AG10803 (cell line): ENCODE measurements around the gene ENOSF1.

Experiments used
- DNase-seq: peaks from one replicate; pipeline ENCODE4 v3.0.0; 2010; ENCODE audit warnings: low read depth
- H3K4me3 ChIP-seq: 2 replicates; pipeline ENCODE4 v1.5.1; 2011; ENCODE audit warnings: mild to moderate bottlenecking, low read length, control low read depth
- TF ChIP-seq, protein P1 (sequence below): conservative IDR thresholded peaks from 2 replicates; pipeline ENCODE4 v1.5.1; 2011; ENCODE audit warnings: mild to moderate bottlenecking, low read length, control low read depth, inconsistent platforms

Gene ENOSF1

DNA sequence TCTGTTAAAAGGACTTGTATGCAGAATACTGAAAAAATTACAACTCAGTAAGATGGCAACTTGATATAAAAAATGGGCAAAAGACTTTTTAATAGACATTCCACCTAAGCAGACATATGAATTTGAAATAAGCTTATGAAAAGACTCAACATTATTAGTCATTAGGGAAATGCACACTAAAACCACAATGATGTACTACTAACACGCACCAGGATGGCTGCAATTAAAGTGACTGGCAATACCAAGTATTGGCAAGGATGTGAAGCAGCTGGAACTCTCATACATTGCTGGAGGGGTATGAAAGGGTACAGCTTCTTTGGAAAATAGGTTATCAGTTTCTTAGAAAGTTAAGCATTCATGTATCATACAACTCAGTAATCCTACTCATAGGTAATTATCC is 3.2 kb upstream of the ENOSF1 start:
- no peak overlapping the region for H3K4me3 ChIP-seq
- TF ChIP-seq, protein P1, sequence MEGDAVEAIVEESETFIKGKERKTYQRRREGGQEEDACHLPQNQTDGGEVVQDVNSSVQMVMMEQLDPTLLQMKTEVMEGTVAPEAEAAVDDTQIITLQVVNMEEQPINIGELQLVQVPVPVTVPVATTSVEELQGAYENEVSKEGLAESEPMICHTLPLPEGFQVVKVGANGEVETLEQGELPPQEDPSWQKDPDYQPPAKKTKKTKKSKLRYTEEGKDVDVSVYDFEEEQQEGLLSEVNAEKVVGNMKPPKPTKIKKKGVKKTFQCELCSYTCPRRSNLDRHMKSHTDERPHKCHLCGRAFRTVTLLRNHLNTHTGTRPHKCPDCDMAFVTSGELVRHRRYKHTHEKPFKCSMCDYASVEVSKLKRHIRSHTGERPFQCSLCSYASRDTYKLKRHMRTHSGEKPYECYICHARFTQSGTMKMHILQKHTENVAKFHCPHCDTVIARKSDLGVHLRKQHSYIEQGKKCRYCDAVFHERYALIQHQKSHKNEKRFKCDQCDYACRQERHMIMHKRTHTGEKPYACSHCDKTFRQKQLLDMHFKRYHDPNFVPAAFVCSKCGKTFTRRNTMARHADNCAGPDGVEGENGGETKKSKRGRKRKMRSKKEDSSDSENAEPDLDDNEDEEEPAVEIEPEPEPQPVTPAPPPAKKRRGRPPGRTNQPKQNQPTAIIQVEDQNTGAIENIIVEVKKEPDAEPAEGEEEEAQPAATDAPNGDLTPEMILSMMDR, result no peak
- peak; percentile 77 for DNase-seq

DNA sequence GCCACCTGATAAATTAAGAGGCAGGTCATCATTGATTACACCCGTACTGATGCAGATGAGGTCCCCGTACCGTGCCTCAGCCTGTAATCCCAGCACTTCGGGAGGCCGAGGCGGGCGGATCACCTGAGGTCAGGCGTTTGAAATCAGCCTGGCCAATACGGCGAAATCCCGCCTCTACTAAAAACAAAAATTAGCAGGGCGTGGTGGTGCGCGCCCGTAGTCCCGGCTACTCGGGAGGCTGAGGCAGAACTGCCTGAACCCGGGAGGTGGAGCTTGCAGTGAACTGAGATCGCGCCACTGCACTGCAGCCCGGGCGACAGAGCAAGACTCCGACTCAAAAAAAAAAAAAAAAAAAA is 683 bp upstream of the ENOSF1 start:
- TF ChIP-seq, protein P1, result no peak
- DNase-seq, result no peak
- no peak overlapping the region for H3K4me3 ChIP-seq

DNA sequence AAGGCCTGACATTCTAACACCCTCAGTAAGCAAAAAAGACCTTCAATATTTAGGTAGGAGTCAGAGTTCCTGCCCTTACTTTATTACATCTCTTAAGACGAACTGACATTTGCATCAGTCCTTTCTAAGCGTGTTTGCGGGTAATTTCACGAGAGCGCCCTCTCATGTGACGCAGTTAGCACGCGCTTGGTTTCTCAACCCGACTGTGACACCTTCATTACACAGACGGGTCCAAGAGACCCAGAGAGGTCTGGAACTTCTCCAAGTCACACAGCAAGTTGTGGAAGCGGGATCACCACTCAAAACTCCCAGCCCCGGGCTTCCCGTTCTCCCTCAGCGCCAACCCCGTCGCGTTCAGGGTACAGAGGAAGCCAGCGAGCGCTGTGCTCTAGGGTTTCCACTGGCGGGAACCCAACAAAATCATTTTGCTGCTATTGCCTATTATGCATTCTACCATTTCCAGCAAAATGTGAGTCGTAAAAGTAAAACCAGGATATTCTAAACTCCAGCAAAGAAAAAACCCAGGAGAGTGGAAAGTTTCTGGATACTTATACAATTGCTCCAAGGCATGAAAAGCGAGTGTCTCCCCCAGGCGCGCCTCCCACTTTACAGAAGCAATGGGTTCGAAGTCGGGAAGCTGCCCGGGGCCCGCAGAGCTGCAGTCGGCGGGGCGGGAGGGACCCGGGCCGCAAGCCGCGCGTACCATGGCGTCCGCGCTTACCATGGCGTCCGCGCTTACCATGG is 601 bp downstream of the ENOSF1 start:
- TF ChIP-seq, protein P1, result peak; percentile 13; the same call in 1 of the 2 replicates
- H3K4me3 ChIP-seq, result peak overlapping the region; percentile 78
- DNase-seq, result peak; percentile 90

DNA sequence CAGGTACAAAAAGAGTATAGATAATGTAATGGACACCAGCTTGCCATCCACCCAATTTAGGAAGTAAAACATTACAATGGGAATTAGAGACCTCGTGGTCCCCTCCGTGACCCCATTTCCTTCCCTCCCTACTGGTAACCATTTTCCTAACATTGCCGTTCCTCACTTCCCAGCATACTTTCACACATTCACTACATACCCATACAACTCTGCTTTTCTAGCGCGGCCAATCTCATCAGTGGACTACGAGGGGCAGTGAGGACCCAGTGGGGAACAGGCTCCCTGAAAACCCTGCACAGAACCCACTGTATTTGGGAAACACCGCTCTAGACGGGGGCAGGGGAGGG is 1.1 kb downstream of the ENOSF1 start:
- H3K4me3 ChIP-seq, result peak overlapping the region; percentile 78
- no peak for DNase-seq
- TF ChIP-seq, protein P1, result no peak

DNA sequence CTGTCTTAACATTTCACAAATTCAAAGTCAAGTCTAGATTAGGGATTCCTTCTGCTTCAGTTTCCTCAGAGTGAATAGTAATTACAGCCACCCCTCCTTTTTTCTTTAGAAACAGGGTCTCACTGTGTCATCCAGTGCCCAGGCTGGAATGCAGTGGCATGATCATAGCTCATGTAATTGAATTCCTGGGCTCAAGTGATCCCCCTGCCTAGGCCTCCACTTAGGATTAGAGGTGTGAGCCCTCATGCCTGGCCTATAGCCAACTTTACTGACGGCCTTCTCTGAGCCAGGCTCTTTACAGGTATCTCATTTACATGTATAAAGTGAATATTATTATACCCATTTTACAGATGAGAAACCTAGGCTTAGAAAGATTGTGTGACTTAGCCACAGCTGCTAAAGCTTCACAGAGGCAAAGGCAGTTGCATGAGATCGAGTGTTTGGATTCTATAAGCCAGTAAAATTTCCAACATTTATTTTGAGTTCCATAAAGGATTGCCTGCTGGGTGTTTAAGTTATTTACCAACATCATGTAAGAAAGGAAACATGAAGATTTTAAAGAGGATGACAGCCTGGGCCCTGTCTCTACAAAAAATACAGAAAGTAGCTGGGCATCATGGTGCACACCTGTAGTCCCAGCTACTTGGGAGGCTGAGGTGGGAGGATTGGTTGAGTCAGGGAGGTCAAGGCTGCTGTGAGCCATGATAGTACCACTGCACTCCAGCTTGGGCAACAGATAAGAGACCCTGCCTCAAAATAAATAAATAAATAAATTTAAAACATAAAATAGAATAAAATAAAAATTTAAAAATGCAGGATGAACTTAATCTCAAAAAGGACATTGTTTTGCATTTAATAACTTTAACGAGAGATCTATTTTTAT is 1.8 kb downstream of the ENOSF1 start:
- no peak for DNase-seq
- H3K4me3 ChIP-seq, result peak overlapping the region; percentile 78
- TF ChIP-seq, protein P1, result no peak

DNA sequence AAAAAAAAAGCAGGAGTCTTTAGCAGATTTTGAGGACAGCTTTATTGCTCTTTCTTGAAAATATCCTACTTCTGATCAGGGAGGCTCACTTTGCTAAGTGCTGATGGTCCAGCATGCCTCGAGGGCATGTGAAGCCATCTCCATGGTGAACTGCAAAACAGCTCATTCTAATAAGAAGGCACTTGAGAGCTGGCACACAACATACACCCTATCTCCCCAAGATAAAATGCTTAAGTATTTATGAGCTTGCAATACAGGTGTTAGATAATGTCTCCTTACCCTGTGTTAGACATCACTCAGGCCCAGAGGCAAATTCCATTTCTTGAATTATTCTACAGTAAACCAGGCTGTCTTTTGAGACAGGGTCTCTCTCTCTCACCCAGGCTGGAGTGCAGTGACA is 2.7 kb downstream of the ENOSF1 start:
- H3K4me3 ChIP-seq, result no peak overlapping the region
- TF ChIP-seq, protein P1, result no peak
- DNase-seq, result no peak

DNA sequence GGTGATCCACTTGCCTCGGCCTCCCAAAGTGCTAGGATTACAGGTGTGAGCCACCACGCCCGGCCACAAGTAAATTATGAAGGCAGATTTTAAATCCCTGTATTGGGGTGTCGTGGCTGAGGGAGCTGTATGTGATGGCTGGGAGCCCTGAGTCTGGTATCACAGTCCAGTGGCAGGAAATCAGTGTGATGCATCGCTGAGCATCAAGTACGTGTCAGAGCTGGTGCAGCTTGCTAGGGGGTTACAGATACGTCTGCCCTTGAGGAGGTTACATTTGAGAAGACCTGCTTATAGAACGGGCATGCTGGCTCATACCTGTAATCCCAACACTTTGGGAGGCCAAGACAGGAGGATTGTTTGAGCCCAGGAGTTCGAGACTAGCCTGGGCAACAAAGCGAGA is 4.3 kb downstream of the ENOSF1 start:
- DNase-seq, result no peak
- TF ChIP-seq, protein P1, result no peak
- H3K4me3 ChIP-seq, result no peak overlapping the region
